ENCODE data around the gene FHIT. TPM values are rescaled to one million over a fixed set of nuclear protein-coding genes. Genes with fewer than 3 reads are reported as not detected.

The FHIT gene
- polyA plus RNA-seq, 1 of the 3 experiments (the other 2 are of a cell fraction), result 0.41 TPM

- Histone ChIP-seq H4K20me1 (ENCODE audit: insufficient read depth) (no peaks in the 10 kb centered on the region), H3K9me2 (no peaks in the 10 kb centered on the region), H3K4me2 (no peak overlapping the region), H3F3A (replicated peaks; ENCODE audit: insufficient read depth) (no peaks in the 10 kb centered on the region), H3K36me3 (replicated peaks in 1 of 2; ENCODE audit: control insufficient read depth in 1 of 2, insufficient read depth in 2 of 2, low read length in 1 of 2) (no peaks in the 10 kb centered on the region), H3K9me3 (no peaks in the 10 kb centered on the region), H3K27me3 (ENCODE audit: insufficient read depth) (no peaks in the 10 kb centered on the region), H3K9ac (no peak overlapping the region), H2AFZ (ENCODE audit: low read depth) (no peak overlapping the region), H3K79me2 (ENCODE audit: insufficient read depth) (no peaks in the 10 kb centered on the region), H3K4me1 (ENCODE audit: control insufficient read depth in 1 of 2, insufficient read depth in 2 of 2, low read depth in 1 of 2, low read length in 1 of 2) (peaks cover 0 to 4% of the 10 kb centered on the region in 2 experiments; a peak in 1 of 4 replicates), H3K27ac (ENCODE audit: low read depth in 2 of 2, low read length in 1 of 2) (no peak overlapping the region), H3K4me3 (ENCODE audit: low read depth in 2 of 2, low read length in 1 of 2) (no peak overlapping the region)
- ChIA-PET CTCF (interaction anchor here (0.7 kb wide), 1 partner anchor 9 kb away, joined by 3 read pairs; no protein-coding TSS in a partner anchor), POLR2A (no interaction called here)
- DNase-seq, result no peak
- TF ChIP-seq YY1 (IDR thresholded peaks at IDR 0.05; ENCODE audit: low read depth) (no peak), MEF2A (IDR thresholded peaks at IDR 0.05; ENCODE audit: borderline replicate concordance, low read depth) (no peak), EZH2phosphoT487 (IDR thresholded peaks at IDR 0.05; ENCODE audit: borderline replicate concordance, low read depth) (no peak), FOSL2 (IDR thresholded peaks at IDR 0.05; ENCODE audit: borderline replicate concordance, low read depth) (no peak), GATA2 (CRISPR knock-in tag; IDR thresholded peaks at IDR 0.05) (no peak), IRF3 (IDR thresholded peaks at IDR 0.05; ENCODE audit: low read depth, low read length) (no peak), NFIC (IDR thresholded peaks at IDR 0.05; ENCODE audit: borderline replicate concordance) (no peak), REST (IDR thresholded peaks at IDR 0.05; ENCODE audit: low read depth, low read length) (no peak), FOXJ3 (CRISPR knock-in tag; IDR thresholded peaks at IDR 0.05) (no peak), CHD2 (IDR thresholded peaks at IDR 0.05; ENCODE audit: low read length, partially characterized antibody) (no peak), POLR2AphosphoS5 (IDR thresholded peaks at IDR 0.05; ENCODE audit: low read depth, low read length) (no peak), ZBTB33 (IDR thresholded peaks at IDR 0.05; ENCODE audit: borderline replicate concordance, low read depth) (no peak), RAD21 (IDR thresholded peaks at IDR 0.05; ENCODE audit: low read length) (no peak), TAF1 (IDR thresholded peaks at IDR 0.05; ENCODE audit: borderline replicate concordance, low read depth, low read length) (no peak), SMC3 (IDR thresholded peaks at IDR 0.05; ENCODE audit: low read depth, low read length) (no peak), TCF12 (IDR thresholded peaks at IDR 0.05) (no peak)
- 19% methylated on average over 2 of the region's 2 CpGs for WGBS (ENCODE audit: low lambda C conversion rate)
Observed at GRCh38 chr3:60301142-60301541, 950.1 kb downstream of the FHIT start.
